NAMALWA (cell line): Measurements from ENCODE around the gene TUBD1.
"Not testable (repeated sequence)": the region's sequence is repeated elsewhere in the genome, so short reads cannot be mapped to it uniquely, and the experiment has no call there.

Source experiments
- DNase-seq: peaks from one replicate; pipeline ENCODE4 v3.0.0-alpha.2; 2015; ENCODE audit warnings: low spot score

TUBD1 gene

GRCh38 chr17:59873414-59873813 lies 19.3 kb downstream of the TUBD1 start:
- not testable (repeated sequence) for DNase-seq

GRCh38 chr17:59872351-59872750 lies 20.4 kb downstream of the TUBD1 start:
- DNase-seq, result no peak

- DNase-seq, result no peak
These were observed 22.3 kb downstream of the TUBD1 start for GRCh38 chr17:59870482-59870881.

- DNase-seq, result no peak
These were observed 22.9 kb downstream of the TUBD1 start for GRCh38 chr17:59869941-59870218.

- DNase-seq, result no peak
These were observed 29.1 kb downstream of the TUBD1 start for GRCh38 chr17:59863616-59864015.

- peak; percentile 74 for DNase-seq
These were observed 33.2 kb downstream of the TUBD1 start for GRCh38 chr17:59859444-59860025.

GRCh38 chr17:59858932-59859331 lies 33.8 kb downstream of the TUBD1 start:
- DNase-seq, result no peak

- no peak for DNase-seq
These were observed 34.5 kb downstream of the TUBD1 start for GRCh38 chr17:59858167-59858816.

- no peak for DNase-seq
These were observed 35.6 kb downstream of the TUBD1 start for GRCh38 chr17:59856859-59857794.

- not testable (repeated sequence) for DNase-seq
These were observed 38.6 kb downstream of the TUBD1 start for GRCh38 chr17:59853919-59854729.

- DNase-seq, result peak; percentile 96
These were observed 39.4 kb downstream of the TUBD1 start for GRCh38 chr17:59853168-59853918.

- DNase-seq, result not testable (repeated sequence)
These were observed 39.9 kb downstream of the TUBD1 start for GRCh38 chr17:59852847-59853167.

- DNase-seq, result no peak
These were observed 41.0 kb downstream of the TUBD1 start for GRCh38 chr17:59851439-59852375.

GRCh38 chr17:59850311-59850710 lies 42.4 kb downstream of the TUBD1 start:
- DNase-seq, result not testable (repeated sequence)

GRCh38 chr17:59848778-59849177 lies 44.0 kb downstream of the TUBD1 start:
- DNase-seq, result peak; percentile 72

- DNase-seq, result no peak
These were observed 44.4 kb downstream of the TUBD1 start for GRCh38 chr17:59848385-59848668.

- peak; percentile 88 for DNase-seq
These were observed 46.2 kb downstream of the TUBD1 start for GRCh38 chr17:59846394-59847165.

GRCh38 chr17:59845595-59846393 lies 46.9 kb downstream of the TUBD1 start:
- DNase-seq, result peak; percentile 82
